Panc1 (cell line): ENCODE results near the gene RDH5.

ENCODE experiments used
- TCF7L2 ChIP-seq: IDR thresholded peaks from 2 replicates; pipeline ENCODE4 v1.6.1; 2011; ENCODE audit warnings: mild to moderate bottlenecking, low read depth, low read length, inconsistent platforms
- TF ChIP-seq, protein P1 (sequence below), 2 experiments: IDR thresholded peaks; 2 replicates each; pipeline ENCODE4 v1.6.1; 2011 to 2012; ENCODE audit warnings: low read depth in 2 of 2, control low read depth in 1 of 2, low read length in 1 of 2, mild to moderate bottlenecking in 1 of 2, moderate library complexity in 1 of 2; ENCODE audit not compliant: insufficient read depth in 1 of 2
- TF ChIP-seq, protein P2 (sequence below): fragments of 450-650 bp; IDR thresholded peaks from 2 replicates; pipeline ENCODE4 v1.5.1; 2017; ENCODE audit warnings: mild to moderate bottlenecking

DNA sequence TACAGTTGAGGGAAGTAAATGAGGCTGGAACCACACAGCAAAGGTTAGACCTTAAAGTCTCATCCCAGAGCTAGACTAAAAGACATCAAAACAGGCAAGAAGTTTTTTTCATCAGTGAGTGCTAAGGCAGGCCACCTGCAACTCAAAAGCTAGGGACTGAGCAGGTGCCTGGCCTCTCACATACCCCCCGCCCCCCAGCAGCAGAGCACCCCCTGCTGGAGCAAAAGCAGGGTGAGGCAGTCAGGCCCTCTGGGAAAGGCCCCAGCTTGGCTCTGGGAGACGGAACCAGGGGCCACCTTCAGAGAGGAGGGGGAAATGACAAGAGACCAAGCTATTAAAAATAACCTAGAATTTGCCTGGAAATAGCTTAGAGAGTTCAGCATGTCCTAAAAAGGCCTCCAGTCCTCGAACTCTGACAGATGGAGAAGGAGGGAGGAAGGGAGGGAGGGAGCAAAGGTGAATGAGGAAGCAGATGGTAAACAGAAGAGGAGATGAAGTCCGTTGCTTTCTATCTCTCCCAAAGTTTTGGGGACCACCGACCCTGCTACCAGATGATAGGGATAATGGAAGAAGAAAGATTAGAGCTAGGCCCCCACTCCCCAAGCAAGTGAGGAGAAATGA is 14.3 kb upstream of the RDH5 start:
- TF ChIP-seq, protein P1, sequence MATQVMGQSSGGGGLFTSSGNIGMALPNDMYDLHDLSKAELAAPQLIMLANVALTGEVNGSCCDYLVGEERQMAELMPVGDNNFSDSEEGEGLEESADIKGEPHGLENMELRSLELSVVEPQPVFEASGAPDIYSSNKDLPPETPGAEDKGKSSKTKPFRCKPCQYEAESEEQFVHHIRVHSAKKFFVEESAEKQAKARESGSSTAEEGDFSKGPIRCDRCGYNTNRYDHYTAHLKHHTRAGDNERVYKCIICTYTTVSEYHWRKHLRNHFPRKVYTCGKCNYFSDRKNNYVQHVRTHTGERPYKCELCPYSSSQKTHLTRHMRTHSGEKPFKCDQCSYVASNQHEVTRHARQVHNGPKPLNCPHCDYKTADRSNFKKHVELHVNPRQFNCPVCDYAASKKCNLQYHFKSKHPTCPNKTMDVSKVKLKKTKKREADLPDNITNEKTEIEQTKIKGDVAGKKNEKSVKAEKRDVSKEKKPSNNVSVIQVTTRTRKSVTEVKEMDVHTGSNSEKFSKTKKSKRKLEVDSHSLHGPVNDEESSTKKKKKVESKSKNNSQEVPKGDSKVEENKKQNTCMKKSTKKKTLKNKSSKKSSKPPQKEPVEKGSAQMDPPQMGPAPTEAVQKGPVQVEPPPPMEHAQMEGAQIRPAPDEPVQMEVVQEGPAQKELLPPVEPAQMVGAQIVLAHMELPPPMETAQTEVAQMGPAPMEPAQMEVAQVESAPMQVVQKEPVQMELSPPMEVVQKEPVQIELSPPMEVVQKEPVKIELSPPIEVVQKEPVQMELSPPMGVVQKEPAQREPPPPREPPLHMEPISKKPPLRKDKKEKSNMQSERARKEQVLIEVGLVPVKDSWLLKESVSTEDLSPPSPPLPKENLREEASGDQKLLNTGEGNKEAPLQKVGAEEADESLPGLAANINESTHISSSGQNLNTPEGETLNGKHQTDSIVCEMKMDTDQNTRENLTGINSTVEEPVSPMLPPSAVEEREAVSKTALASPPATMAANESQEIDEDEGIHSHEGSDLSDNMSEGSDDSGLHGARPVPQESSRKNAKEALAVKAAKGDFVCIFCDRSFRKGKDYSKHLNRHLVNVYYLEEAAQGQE (IDR thresholded peaks at IDR 0.05; ENCODE audit: insufficient read depth in 1 of 2, low read depth in 2 of 2, low read length in 1 of 2) = no peak
- TF ChIP-seq, protein P2, sequence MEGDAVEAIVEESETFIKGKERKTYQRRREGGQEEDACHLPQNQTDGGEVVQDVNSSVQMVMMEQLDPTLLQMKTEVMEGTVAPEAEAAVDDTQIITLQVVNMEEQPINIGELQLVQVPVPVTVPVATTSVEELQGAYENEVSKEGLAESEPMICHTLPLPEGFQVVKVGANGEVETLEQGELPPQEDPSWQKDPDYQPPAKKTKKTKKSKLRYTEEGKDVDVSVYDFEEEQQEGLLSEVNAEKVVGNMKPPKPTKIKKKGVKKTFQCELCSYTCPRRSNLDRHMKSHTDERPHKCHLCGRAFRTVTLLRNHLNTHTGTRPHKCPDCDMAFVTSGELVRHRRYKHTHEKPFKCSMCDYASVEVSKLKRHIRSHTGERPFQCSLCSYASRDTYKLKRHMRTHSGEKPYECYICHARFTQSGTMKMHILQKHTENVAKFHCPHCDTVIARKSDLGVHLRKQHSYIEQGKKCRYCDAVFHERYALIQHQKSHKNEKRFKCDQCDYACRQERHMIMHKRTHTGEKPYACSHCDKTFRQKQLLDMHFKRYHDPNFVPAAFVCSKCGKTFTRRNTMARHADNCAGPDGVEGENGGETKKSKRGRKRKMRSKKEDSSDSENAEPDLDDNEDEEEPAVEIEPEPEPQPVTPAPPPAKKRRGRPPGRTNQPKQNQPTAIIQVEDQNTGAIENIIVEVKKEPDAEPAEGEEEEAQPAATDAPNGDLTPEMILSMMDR = no peak
- no peak for TF ChIP-seq TCF7L2
